Uterus (tissue), 4 donors: Measurements from ENCODE around the gene TNP2. TPM values are rescaled to one million over a fixed set of nuclear protein-coding genes. Genes with fewer than 3 reads are reported as not detected.

Source experiments
- DNase-seq, 2 donors: peaks; one replicate each; pipeline ENCODE4 v3.0.0-alpha.2; 2019 to 2020
- H3K27ac ChIP-seq, 2 donors: fragments of 200-600 bp; sonication (generic); 1 replicate in 1 of 2; 2 replicates in 1 of 2; pipeline ENCODE4 v1.5.1; 2016 to 2018
- H3K27me3 ChIP-seq, 2 donors: fragments of 200-600 bp; sonication (generic); one replicate each; pipeline ENCODE4 v1.5.1; 2018 to 2019; ENCODE audit warnings: control low read depth in 1 of 2
- H3K36me3 ChIP-seq, 2 donors: fragments of 200-600 bp; sonication (generic); one replicate each; pipeline ENCODE4 v1.5.1; 2019; ENCODE audit warnings: control low read depth in 1 of 2
- H3K4me1 ChIP-seq, 2 donors: fragments of 200-600 bp; sonication (generic); one replicate each; pipeline ENCODE4 v1.5.1; 2018 to 2019; ENCODE audit warnings: control low read depth in 1 of 2
- H3K4me3 ChIP-seq, 2 donors: fragments of 200-600 bp; sonication (generic); 1 replicate in 1 of 2; 2 replicates in 1 of 2; pipeline ENCODE4 v1.5.1; 2018 to 2019; ENCODE audit warnings: mild to moderate bottlenecking in 1 of 2
- H3K9me3 ChIP-seq, 2 donors: fragments of 200-600 bp; sonication (generic); one replicate each; pipeline ENCODE4 v1.5.1; 2019; ENCODE audit warnings: control low read depth in 1 of 2
- CTCF ChIP-seq, 4 experiments: fragments of 200-600 bp in 2 of 4; fragments of 450-650 bp in 2 of 4; sonication (generic) in 2 of 4; IDR thresholded peaks; one replicate each; pipeline ENCODE4 v1.5.1; 2016 to 2019; ENCODE audit warnings: antibody characterized with exemption in 4 of 4, mild to moderate bottlenecking in 2 of 4, moderate library complexity in 1 of 4
- POLR2A ChIP-seq, 2 donors: fragments of 450-650 bp; IDR thresholded peaks; one replicate each; pipeline ENCODE4 v1.6.1; 2016; ENCODE audit warnings: antibody characterized with exemption in 2 of 2, mild to moderate bottlenecking in 1 of 2, moderate library complexity in 1 of 2
- intact Hi-C: fragments of 100-400 bp; cut with DNase I; formaldehyde crosslinking; loops from one replicate; pipeline ENCODE4 v1.15.1; 2023; ENCODE audit warnings: low total_unique reads
- total RNA-seq, 4 donors: library from RNA; depleted of rRNA in 3 of 4; stranded (reverse); fragments of >200 nt in 3 of 4; gene quantifications; one replicate each; pipeline versions ENCODE4 v1.1.0 to v1.2.4, GENCODE V29; 2014 to 2023
- donor health status: DM: yes; HTN: yes; CAD: no.

TNP2 gene
- total RNA-seq, 4 donors from 2014 or later = not detected

- DNase-seq = no peak
- Histone ChIP-seq H3K36me3 (no peaks in the 10 kb centered on the region), H3K27me3 (no peaks in the 10 kb centered on the region), H3K27ac (no peak overlapping the region), H3K4me3 (no peak overlapping the region), H3K4me1 (no peaks in the 10 kb centered on the region), H3K9me3 (no peaks in the 10 kb centered on the region)
- TF ChIP-seq POLR2A (IDR thresholded peaks at IDR 0.05) (no peak), CTCF (IDR thresholded peaks at IDR 0.05) (no peak)
- intact Hi-C loops = no loop called here
Measured at GRCh38 chr16:11309895-11310633, 40.9 kb upstream of the TNP2 start.

GRCh38 chr16:11308493-11309283 is 39.6 kb upstream of the TNP2 start:
- no peak for TF ChIP-seq CTCF (IDR thresholded peaks at IDR 0.05)
- no peak for TF ChIP-seq POLR2A (IDR thresholded peaks at IDR 0.05)
- no peaks in the 10 kb centered on the region for H3K27me3 ChIP-seq
- H3K4me3 ChIP-seq = no peak overlapping the region
- no peak overlapping the region for H3K27ac ChIP-seq
- DNase-seq = no peak
- no peaks in the 10 kb centered on the region for H3K9me3 ChIP-seq
- no peaks in the 10 kb centered on the region for H3K4me1 ChIP-seq
- intact Hi-C loops = no loop called here
- no peaks in the 10 kb centered on the region for H3K36me3 ChIP-seq

GRCh38 chr16:11307639-11308492 is 38.7 kb upstream of the TNP2 start:
- H3K4me1 ChIP-seq = no peaks in the 10 kb centered on the region
- H3K27ac ChIP-seq = no peak overlapping the region
- TF ChIP-seq POLR2A (IDR thresholded peaks at IDR 0.05) = no peak
- no peak for TF ChIP-seq CTCF (IDR thresholded peaks at IDR 0.05)
- H3K9me3 ChIP-seq = no peaks in the 10 kb centered on the region
- no peaks in the 10 kb centered on the region for H3K27me3 ChIP-seq
- intact Hi-C loops = no loop called here
- no peak for DNase-seq
- H3K4me3 ChIP-seq = no peak overlapping the region
- no peaks in the 10 kb centered on the region for H3K36me3 ChIP-seq

GRCh38 chr16:11306997-11307638 is 38.0 kb upstream of the TNP2 start:
- Histone ChIP-seq H3K9me3 (no peaks in the 10 kb centered on the region), H3K27me3 (no peaks in the 10 kb centered on the region), H3K4me3 (no peak overlapping the region), H3K36me3 (no peaks in the 10 kb centered on the region), H3K27ac (no peak overlapping the region), H3K4me1 (no peaks in the 10 kb centered on the region)
- TF ChIP-seq CTCF (IDR thresholded peaks at IDR 0.05) = no peak
- no peak for TF ChIP-seq POLR2A (IDR thresholded peaks at IDR 0.05)
- no peak for DNase-seq
- intact Hi-C loops = no loop called here
